Peyer's patch (tissue), 4 donors: Measurements from ENCODE around the gene CA5A.
"Not testable (repeated sequence)": the region's sequence is repeated elsewhere in the genome, so short reads cannot be mapped to it uniquely, and the experiment has no call there.

Experiments used
- POLR2A ChIP-seq, 2 donors: fragments of 450-650 bp; IDR thresholded peaks; one replicate each; pipeline ENCODE4 v1.5.1; 2017; ENCODE audit warnings: antibody characterized with exemption in 2 of 2, mild to moderate bottlenecking in 2 of 2, moderate library complexity in 2 of 2
- TF ChIP-seq, protein P1 (sequence below), 6 experiments: fragments of 450-650 bp in 4 of 6; fragments of 200-600 bp in 2 of 6; sonication (generic) in 1 of 6; IDR thresholded peaks; one replicate each; pipeline ENCODE4 v1.5.1; 2017 to 2019; ENCODE audit warnings: antibody characterized with exemption in 6 of 6, mild to moderate bottlenecking in 3 of 6, moderate library complexity in 1 of 6

DNA sequence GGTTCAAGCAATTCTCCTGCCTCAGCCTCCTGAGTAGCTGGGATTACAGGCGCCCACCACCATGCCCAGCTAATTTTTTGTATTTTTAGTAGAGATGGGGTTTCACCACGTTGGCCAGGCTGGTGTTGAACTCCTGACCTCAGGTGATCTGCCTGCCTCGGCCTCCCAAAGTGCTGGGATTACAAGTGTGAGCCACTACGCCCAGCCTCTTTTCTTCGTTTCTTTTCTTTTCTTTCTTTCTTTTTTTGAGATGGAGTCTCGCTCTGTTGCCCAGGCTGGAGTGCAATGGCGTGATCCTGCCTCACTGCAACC lies 858 bp upstream of the CA5A start:
- TF ChIP-seq, protein P1, sequence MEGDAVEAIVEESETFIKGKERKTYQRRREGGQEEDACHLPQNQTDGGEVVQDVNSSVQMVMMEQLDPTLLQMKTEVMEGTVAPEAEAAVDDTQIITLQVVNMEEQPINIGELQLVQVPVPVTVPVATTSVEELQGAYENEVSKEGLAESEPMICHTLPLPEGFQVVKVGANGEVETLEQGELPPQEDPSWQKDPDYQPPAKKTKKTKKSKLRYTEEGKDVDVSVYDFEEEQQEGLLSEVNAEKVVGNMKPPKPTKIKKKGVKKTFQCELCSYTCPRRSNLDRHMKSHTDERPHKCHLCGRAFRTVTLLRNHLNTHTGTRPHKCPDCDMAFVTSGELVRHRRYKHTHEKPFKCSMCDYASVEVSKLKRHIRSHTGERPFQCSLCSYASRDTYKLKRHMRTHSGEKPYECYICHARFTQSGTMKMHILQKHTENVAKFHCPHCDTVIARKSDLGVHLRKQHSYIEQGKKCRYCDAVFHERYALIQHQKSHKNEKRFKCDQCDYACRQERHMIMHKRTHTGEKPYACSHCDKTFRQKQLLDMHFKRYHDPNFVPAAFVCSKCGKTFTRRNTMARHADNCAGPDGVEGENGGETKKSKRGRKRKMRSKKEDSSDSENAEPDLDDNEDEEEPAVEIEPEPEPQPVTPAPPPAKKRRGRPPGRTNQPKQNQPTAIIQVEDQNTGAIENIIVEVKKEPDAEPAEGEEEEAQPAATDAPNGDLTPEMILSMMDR (IDR thresholded peaks at IDR 0.05), result not testable (repeated sequence)
- TF ChIP-seq POLR2A (IDR thresholded peaks at IDR 0.05), result not testable (repeated sequence)
